NCI-H446 (cell line): ENCODE measurements around the gene CGB2.
"Not testable (repeated sequence)": the region's sequence is repeated elsewhere in the genome, so short reads cannot be mapped to it uniquely, and the experiment has no call there.

Experiments used
- DNase-seq, 2 experiments: peaks; one replicate each; lab custom pipeline; 2025; lab: John Stamatoyannopoulos, UW

CGB2 gene

DNA sequence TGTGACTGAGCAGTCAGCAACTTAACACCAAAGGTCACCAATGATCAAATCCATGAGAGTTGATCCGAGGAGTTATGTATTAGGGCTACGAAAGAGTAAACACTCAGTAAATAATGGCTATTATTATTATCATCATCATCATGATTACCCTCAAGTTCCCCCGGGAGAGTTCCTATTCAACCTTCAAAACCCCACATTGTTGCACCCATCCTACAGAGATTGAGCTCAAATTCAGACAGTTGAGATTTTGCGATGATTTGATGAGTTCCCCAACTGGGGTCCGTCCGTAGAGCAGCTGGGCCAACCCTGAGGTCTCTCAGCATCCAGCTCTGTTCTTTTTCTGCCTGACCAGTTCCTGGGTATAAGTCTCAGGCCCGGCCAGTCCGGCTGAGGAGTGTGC, 6.4 kb downstream of the CGB2 start:
- not testable (repeated sequence) for DNase-seq

DNA sequence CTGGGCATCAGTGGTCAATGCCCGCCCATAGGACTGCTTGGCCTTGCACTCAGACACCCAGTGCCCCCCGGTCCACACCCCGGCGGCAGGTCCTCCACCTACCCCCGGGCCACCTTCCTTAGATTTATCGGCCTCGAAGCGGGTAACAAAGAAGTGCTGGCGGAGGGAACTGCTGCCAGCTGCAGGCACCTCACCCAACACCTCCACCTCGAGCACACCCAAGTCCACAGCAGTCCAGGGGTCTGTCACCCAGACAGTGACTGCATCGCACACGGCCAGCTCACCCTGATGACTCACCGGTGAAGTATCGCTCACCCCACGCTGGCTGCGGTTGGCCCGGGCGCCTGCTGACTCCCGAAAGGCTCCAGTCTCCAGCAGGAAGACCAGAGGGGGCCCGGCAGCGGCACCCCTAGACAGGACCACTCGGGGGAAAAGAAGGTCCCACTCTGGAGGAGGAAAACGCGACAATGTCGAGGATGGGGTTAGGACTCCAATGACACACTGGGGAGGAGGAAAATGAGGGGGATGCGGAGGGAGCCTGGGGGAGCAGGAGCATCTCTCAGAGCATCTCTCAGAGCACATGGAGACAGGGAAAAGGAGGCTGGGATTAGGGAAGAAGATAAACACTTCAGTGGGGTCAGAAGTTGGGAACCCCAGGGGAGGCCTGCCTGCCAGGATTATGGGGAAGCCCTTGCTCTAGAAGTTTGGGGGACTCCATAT, 7.0 kb downstream of the CGB2 start:
- DNase-seq = not testable (repeated sequence)

DNA sequence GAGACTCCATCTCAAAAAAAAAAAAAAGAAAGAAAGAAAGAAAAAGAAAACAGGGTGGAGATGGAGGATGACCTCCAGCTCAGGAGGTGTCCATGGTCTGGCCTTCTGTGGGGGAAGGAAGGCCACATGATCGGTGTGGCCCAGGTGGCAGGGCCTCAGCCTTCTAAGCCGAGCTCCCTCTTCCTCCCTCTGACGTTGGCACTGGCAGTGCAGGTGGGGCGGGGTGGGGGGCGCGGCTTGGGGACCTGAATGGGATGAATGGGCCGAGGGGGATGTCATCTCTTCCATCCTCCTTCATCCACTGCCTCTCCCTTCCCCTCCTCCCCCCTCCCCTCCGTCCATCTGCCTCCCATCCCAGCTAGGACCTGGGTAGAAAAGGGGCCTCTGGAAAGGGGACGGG, 8.0 kb downstream of the CGB2 start:
- not testable (repeated sequence) for DNase-seq

DNA sequence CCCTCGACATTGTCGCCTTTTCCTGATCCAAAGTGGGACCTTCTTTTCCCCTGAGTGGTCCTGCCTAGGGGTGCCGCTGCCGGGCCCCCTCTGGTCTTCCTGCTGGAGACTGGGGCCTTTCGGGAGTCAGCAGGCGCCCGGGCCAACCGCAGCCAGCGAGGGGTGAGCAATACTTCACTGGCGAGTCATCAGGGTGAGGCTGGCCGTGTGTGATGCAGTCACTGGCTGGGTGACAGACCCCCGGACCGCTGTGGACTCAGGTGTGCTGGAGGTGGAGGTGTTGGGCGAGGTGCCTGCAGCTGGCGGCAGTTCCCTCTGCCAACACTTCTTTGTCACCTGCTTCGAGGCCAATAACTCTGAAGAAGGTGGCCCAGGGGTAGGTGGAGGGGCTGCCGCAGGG, 10.5 kb downstream of the CGB2 start:
- no peak for DNase-seq

DNA sequence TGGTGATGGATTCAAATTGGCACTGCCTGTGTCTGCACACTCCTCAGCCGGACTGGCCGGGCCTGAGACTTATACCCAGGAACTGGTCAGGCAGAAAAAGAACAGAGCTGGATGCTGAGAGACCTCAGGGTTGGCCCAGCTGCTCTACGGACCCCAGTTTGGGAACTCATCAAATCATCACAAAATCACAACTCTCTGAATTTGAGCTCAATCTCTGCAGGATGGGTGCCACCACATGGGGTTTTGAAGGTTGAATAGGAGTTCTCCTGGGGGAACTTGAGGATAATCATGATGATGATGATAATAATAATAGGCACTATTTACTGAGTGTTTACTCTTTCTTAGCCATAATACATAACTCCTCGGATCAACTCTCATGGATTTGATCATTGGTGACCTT, 11.0 kb downstream of the CGB2 start:
- not testable (repeated sequence) for DNase-seq

DNA sequence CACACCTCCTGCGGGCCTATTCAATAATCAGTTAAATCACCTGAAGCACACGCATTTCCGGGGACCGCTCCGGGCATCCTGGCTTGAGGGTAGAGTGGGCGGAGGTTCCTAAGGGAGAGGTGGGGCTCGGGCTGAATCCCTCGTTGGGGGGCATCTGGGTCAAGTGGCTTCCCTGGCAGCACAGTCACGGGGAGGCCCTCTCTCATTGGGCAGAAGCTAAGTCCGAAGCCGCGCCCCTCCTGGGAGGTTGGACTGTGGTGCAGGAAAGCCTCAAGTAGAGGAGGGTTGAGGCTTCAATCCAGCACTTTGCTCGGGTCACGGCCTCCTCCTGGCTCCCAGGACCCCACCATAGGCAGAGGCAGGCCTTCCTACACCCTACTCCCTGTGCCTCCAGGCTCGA, 11.9 kb downstream of the CGB2 start, which contains the start of gene CGB5:
TSS of gene CGB5 (plus strand) at position 301 of the 400 bp plus-strand sequence. CDS start 362 bp downstream, outside the sequence.
- not testable (repeated sequence) for DNase-seq

DNA sequence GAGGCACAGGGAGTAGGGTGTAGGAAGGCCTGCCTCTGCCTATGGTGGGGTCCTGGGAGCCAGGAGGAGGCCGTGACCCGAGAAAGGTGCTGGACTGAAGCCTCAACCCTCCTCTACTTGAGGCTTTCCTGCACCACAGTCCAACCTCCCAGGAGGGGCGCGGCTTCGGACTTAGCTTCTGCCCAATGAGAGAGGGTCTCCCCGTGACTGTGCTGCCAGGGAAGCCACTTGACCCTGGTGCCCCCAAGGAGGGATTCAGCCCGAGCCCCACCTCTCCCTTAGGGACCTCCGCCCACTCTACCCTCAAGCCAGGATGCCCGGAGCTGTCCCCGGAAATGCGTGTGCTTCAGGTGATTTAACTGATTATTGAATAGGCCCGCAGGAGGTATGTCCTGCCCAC, 17.3 kb downstream of the CGB2 start, which contains the start of gene CGB8:
TSS of gene CGB8 (minus strand) at position 101 of the 400 bp plus-strand sequence. CDS start 372 bp downstream, outside the sequence.
- not testable (repeated sequence) for DNase-seq

DNA sequence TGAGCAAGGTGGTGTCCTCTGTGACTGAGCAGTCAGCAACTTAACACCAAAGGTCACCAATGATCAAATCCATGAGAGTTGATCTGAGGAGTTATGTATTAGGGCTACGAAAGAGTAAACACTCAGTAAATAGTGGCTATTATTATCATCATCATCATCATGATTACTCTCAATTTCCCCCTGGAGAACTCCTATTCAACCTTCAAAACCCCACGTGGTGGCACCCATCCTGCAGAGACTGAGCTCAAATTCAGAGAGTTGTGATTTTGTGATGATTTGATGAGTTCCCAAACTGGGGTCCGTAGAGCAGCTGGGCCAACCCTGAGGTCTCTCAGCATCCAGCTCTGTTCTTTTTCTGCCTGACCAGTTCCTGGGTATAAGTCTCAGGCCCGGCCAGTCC, 18.1 kb downstream of the CGB2 start:
- DNase-seq = not testable (repeated sequence)

DNA sequence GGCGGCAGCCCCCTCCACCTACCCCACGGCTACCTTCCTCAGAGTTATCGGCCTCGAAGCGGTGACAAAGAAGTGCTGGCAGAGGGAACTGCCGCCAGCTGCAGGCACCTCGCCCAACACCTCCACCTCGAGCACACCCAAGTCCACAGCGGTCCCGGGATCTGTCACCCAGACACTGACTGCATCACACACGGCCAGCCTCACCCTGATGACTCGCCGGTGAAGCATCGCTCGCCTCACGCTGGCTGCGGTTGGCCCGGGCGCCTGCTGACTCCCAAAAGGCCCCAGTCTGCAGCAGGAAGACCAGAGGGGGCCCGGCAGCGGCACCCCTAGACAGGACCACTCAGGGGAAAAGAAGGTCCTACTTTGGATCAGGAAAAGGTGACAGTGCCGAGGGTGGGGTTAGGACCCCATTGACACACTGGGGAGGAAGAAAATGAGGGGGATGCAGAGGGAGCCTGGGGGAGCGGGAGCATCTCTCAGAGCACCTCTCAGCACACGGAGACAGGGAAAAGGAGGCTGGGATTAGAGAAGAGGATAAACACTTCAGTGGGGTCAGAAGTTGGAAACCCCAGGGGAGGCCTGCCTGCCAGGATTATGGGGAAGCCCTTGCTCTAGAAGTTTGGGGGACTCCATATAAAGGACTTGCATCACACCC, 18.8 kb downstream of the CGB2 start:
- not testable (repeated sequence) for DNase-seq

DNA sequence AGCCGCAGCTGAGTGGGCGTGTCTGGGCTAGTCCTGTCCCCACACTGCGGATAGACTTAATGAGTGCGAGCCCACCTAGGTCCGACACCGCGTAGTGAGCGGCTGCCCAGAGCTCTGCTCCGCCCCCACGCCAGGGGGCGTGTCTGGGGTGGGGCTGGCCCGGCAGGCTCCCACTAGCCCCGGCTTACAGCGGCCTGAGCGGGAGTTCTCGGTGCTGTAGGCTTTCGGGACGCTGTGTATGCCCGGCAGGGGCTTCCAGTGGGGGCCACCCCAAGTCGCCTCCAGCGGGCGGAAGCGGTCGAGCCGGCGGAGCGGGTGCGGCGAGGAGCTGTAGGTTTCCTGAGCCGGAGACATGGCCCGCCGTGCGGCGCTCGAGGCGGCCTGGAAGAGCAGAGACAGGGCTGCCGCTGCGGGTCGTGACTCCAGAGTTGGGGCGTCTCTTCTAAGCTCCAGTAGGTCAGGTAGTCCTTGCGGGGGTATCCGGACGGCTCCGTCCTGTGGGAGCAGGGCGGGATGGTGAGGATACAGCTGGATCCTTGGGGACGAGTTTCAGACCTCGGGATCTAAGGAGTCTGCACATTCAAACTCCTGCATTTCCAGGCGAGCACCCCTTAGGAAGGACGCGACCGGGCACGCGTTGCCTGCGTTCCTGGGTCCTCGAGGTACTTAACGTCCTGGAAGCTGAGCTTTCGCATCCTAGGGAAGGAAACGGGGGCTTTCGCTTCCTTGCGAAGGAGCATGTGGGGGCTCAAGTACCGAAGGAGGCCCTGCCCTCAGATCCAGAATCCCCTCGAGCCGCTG, 24.6 kb downstream of the CGB2 start:
- DNase-seq = no peak

DNA sequence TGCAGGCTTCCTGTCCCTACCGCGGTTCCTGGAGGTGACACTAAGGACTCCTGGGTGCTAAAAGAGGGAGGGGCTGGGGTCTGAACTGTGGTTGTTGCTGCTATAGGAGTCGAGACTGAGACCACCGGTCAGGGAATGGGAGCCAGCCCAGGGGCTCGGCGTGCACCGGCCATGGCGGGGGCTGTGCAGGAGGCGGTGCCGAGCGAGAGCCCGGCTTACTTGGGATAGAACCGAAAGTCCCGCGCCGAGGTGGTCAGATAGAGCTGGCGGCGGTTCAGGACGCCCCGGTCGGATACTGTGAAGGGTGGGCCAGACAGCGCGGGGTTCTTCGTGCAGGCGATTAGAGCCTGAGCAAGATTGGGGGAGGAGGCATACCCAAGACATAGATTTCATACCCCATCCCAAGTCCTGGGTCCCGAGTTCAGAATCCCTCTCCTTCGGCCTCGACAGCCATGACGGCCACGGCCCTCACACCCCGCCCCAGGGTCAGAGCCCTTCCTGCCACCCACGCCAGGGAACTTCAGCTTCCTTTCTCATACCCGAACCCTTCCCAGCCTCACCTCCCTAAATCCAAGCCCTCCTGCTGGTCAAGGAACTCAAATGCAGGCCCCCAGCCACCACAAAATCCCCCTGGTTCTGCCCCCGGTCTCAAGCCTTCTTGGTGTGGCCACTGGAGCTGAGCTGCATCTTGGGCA, 25.4 kb downstream of the CGB2 start:
- not testable (repeated sequence) for DNase-seq

DNA sequence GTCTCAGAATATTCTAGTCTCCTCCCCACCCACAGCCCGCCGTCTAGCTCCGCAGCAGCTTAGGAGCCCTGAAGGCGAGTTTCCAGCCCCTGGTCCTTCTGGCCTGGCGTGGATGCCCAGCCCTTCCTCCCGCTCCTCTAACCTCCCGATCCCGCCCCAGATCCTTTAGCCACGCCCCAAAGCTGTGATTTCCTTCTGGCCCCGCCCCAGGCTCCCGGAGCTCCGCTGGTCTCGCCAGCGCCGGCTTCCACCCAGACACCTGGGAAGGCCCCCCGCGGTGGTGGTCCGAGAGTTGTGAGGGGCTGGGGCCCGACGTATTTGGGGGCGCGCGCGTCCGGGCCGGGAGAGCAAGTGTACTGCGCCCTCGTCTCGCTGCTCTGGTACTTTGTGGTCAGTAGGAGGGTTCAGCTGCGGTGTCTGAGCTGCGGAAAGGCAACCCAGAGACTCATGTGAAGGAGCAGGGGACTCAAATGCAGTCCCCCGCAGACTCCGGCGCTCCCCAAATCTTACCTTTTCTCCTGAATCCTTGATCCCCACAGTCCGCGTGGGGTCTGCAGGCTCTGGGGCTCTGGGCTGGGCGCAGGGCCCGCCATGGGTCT, 26.0 kb downstream of the CGB2 start, which contains the start of gene CGB7:
TSS of gene CGB7 (minus strand) at position 114 of the 599 bp plus-strand sequence. CDS start 2,374 bp downstream, outside the sequence.
- DNase-seq = no peak

DNA sequence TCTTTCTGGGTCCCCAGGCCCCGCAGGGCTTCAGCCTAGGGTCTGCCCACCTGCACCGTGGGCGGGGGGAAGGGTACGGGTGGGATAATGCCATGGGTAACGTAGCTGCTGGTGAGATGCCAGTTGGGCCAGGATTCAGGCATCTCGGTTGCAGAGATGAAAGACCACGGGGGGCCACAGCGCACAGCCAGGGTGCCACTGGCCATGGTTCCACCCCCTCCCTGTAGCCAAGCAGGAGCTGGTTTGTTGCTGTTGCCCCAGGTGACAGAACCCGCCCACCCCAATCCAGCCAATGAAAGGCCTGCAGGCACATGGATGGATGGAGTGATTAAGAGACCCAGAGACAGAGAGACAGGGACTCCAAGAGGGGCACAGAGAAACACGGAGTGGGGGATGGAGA, 26.9 kb downstream of the CGB2 start:
- DNase-seq = no peak

DNA sequence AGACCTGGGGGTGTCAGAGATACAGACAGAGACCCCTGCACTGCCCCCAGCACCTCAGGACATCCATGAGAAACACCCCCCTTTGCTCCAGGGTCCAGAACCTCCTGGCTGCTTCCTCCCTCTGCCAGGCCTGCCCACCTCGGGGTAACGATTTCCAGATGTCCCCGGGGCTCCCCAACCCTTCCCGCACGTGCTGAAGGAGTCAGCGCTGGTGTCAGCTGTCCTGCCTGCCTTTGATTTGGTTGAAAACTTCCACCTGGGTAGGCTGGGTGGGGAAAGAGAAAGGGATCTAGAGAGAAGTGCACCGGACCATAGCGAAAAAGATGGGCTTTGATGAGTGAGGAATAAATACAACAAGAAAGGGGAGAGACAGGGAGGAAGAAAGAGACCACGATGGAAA, 27.4 kb downstream of the CGB2 start:
- DNase-seq = no peak

DNA sequence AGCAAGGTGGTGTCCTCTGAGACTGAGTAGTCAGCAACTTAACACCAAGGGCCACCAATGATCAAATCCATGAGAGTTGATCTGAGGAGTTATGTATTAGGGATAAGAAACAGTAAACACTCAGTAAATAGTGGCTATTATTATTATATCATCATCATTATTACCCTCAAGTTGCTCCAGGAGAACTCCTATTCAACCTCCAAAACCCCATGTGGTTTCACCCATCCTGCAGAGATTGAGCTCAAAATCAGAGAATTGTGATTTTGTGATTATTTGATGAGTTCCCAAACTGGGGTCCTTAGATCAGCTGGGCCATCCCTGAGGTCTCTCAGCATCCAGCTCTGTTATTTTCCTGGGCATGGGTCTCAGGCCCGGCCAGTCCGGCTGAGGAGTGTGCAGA, 29.3 kb downstream of the CGB2 start:
- DNase-seq = no peak

DNA sequence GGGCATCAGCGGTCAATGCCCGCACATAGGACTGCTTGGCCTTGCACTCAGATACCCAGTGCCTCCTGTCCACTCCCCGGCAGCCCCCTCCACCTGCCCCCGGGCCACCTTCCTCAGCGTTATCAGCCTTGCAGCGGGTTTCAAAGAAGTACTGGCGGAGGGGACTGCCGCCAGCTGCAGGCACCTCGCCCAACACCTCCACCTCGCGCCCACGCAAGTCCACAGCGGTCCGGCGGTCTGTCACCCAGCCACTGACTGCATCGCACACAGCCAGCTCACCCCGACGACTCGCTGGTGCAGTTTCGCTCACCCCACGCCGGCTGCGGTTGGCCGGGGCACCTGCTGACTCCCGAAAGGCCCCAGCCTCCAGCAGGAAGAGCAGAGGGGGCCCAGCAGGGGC, 29.8 kb downstream of the CGB2 start:
- no peak for DNase-seq

DNA sequence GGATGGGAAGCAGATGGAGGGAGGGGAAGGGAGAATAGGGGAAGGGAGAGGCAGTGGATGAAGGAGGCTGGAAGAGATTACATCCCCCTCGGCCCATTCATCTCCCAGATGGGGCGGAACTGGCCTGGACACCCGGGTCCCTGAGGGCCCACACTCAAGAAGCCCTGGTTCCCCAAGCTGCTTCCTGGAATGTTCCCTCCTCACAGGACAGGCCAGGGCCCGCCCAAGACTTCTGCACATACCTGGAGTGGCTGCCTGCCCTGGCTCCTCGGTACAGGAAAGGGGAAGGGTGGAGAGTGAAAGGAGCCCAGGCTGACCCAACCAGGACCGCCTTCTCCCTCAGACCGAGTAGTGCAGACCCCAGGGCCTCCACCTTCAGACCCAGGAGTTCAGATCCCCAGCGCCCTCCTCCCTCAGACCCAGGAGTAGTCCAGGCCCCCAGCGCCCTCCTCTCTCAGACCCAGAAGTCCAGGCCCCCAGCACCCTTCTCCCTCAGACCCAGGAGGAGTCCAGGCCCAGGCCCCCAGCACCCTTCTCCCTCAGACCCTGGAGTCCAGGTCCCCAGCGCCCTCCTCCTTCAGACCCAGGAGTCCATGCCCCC, 32.4 kb downstream of the CGB2 start:
- DNase-seq = no peak

DNA sequence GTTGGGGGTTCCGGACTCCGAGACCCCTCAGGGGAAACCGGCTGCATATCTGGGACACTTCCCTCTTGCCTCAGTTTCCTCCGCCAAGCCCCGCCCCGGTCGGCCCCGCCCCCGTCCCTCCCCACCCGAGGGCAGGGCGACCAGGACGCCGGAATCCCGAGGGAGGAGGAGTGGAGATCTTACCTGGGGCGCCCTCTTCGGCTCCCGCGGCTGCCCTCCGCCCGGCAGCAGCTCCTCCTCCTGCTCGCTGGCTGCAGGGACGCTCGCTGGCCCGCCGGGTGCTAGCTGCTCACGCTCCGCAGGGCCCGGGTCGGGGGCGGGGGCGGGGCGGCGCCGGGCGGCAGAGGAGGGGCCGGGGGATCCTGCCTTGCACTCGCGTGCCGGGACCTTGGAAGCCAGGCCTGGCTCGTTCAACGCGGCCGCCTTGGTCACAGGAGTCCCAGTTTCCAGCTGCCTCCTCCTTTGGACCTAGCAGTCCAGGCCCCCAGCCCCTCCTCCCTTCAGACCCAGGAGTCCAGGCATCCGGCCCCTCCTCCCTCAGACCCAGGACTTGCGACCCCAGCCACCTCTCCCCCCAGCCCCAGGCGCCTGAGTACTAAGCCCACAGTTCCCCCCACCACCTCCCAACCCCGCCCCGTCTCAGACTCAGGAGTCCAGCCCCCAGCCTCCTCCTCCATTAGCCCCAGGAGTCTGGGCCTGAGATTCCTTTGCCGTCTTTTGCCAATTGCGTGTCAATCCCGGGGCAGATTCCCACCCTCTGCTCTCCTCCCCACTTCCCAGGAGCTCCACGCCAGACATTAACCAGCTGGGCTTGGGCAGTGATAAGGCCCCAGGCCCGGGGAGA, 33.3 kb downstream of the CGB2 start, which contains the start of gene NTF4:
TSS of gene NTF4 (minus strand) at position 51 of the 844 bp plus-strand sequence. CDS start 2,821 bp downstream, outside the sequence.
- no peak for DNase-seq

DNA sequence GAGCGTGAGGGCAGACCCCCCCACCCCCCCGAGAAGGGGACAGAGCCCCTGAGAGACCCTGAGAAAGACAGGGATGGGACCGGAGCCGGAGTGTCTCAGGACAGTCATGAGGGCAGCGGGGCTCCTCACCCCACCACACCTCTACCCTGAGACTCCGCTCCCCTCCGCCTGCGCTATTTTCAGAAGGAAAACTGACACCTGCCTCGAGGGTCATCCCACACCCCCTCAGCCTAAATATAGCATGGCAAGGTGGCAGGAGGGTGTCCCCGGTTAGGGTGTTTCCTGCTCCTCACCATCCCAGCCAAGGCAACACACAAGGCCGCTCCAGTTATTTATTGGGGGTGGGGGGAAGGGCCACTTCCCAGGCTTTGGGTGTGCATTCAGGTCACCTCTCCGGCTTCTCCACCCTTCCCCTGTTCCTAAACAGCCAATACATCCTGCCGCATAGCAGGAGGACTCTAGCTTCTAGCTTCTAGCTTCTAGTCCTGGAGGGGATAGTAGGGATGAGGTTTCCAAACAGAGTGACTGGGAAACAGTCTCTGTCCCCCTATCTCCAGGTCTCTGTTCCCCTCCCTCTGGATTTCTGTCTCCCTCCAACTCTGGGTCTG, 34.3 kb downstream of the CGB2 start:
- no peak for DNase-seq
